Measurements from ENCODE around the gene ROBO1. TPM values are rescaled to one million over a fixed set of nuclear protein-coding genes. Genes with fewer than 3 reads are reported as not detected.

The ROBO1 gene
- total RNA-seq, 1 experiment from 2014 or later: 0.25 TPM

- no peak for DNase-seq (ENCODE audit: low spot score)
Measured at GRCh38 chr3:79016587-79017376, 751.0 kb downstream of the ROBO1 start.

- DNase-seq (ENCODE audit: low spot score): no peak
Measured at GRCh38 chr3:79015854-79016253, 751.9 kb downstream of the ROBO1 start.

GRCh38 chr3:79012946-79013362 is 754.8 kb downstream of the ROBO1 start:
- DNase-seq (ENCODE audit: low spot score): no peak

- no peak for DNase-seq (ENCODE audit: low spot score)
Measured at GRCh38 chr3:79012530-79012913, 755.3 kb downstream of the ROBO1 start.

GRCh38 chr3:79011821-79012529 is 755.8 kb downstream of the ROBO1 start:
- DNase-seq (ENCODE audit: low spot score): no peak

- DNase-seq (ENCODE audit: low spot score): no peak
Measured at GRCh38 chr3:79009861-79010260, 757.9 kb downstream of the ROBO1 start.

GRCh38 chr3:79006077-79006476 is 761.7 kb downstream of the ROBO1 start:
- DNase-seq (ENCODE audit: low spot score): no peak

GRCh38 chr3:79005084-79005483 is 762.7 kb downstream of the ROBO1 start:
- no peak for DNase-seq (ENCODE audit: low spot score)

GRCh38 chr3:79003994-79004393 is 763.8 kb downstream of the ROBO1 start:
- no peak for DNase-seq (ENCODE audit: low spot score)

GRCh38 chr3:79002465-79003372 is 765.1 kb downstream of the ROBO1 start:
- no peak for DNase-seq (ENCODE audit: low spot score)

- no peak for DNase-seq (ENCODE audit: low spot score)
Measured at GRCh38 chr3:79001255-79001654, 766.5 kb downstream of the ROBO1 start.

- no peak for DNase-seq (ENCODE audit: low spot score)
Measured at GRCh38 chr3:78999139-78999538, 768.7 kb downstream of the ROBO1 start.

- no peak for DNase-seq (ENCODE audit: low spot score)
Measured at GRCh38 chr3:78995087-78995486, 772.7 kb downstream of the ROBO1 start.

- no peak for DNase-seq (ENCODE audit: low spot score)
Measured at GRCh38 chr3:78994174-78995027, 773.4 kb downstream of the ROBO1 start.

GRCh38 chr3:78993375-78993774 is 774.4 kb downstream of the ROBO1 start:
- no peak for DNase-seq (ENCODE audit: low spot score)

- no peak for DNase-seq (ENCODE audit: low spot score)
Measured at GRCh38 chr3:78992830-78993229, 775.0 kb downstream of the ROBO1 start.

GRCh38 chr3:78992400-78992799 is 775.4 kb downstream of the ROBO1 start:
- DNase-seq (ENCODE audit: low spot score): no peak

GRCh38 chr3:78991656-78992055 is 776.1 kb downstream of the ROBO1 start:
- no peak for DNase-seq (ENCODE audit: low spot score)

GRCh38 chr3:78990156-78990555 is 777.6 kb downstream of the ROBO1 start:
- DNase-seq (ENCODE audit: low spot score): no peak

GRCh38 chr3:78988324-78988723 is 779.5 kb downstream of the ROBO1 start:
- peak; percentile 10 for DNase-seq (ENCODE audit: low spot score)
